B cell (primary cell): ENCODE data around the gene HSPD1. TPM values are rescaled to one million over a fixed set of nuclear protein-coding genes. Genes with fewer than 3 reads are reported as not detected.

Experiments
- ATAC-seq: fragments of 200-7000 bp; cut with Tn5 transposase; one replicate; pipeline ENCODE4 v1.10.0; 2021; ENCODE audit warnings: low read depth, mild to moderate bottlenecking, moderate number of reproducible peaks, moderate library complexity
- CTCF ChIA-PET: fragments of 350-600 bp; sonication (Branson Sonifier 250); formaldehyde crosslinking; loops from one replicate; lab custom pipeline; 2021; ENCODE audit warnings: antibody characterized with exemption, inconsistent platforms; lab: Charles Lee
- POLR2A ChIA-PET: fragments of 350-600 bp; sonication (Branson Sonifier 250); formaldehyde crosslinking; loops from one replicate; lab custom pipeline; 2021; ENCODE audit warnings: antibody characterized with exemption; lab: Charles Lee
- DNase-seq: peaks from one replicate; pipeline ENCODE4 v3.0.0; 2013
- H2AFZ ChIP-seq: 2 replicates; pipeline ENCODE4 v1.6.1; 2012; ENCODE audit warnings: mild to moderate bottlenecking, low read depth, low read length; ENCODE audit not compliant: insufficient read depth, poor library complexity, severe bottlenecking
- H3K27ac ChIP-seq, 2 donors: 1 replicate in 1 of 2; 2 replicates in 1 of 2; pipeline ENCODE4 v1.5.1; 2012 to 2013; ENCODE audit warnings: low read length in 2 of 2, mild to moderate bottlenecking in 2 of 2, moderate library complexity in 1 of 2
- H3K27me3 ChIP-seq, 4 experiments: fragments of 200-600 bp in 1 of 4; sonication (generic) in 1 of 4; replicated peaks in 1 of 4; 1 replicate in 2 of 4; 2 replicates in 2 of 4; pipeline versions ENCODE4 v1.6.1 to v1.7.0; 2013 to 2016; ENCODE audit warnings: low read length in 3 of 4, mild to moderate bottlenecking in 2 of 4, mixed read lengths in 1 of 4, moderate library complexity in 1 of 4; ENCODE audit not compliant: insufficient read depth in 4 of 4, control insufficient read depth in 3 of 4; ENCODE audit errors: control extremely low read depth in 1 of 4
- H3K36me3 ChIP-seq, 2 experiments: replicated peaks in 1 of 2; 1 replicate in 1 of 2; 2 replicates in 1 of 2; pipeline versions ENCODE4 v1.6.1 to v1.7.1; 2013; ENCODE audit warnings: low read length in 1 of 2; ENCODE audit not compliant: insufficient read depth in 2 of 2, control insufficient read depth in 1 of 2; ENCODE audit errors: control extremely low read depth in 1 of 2, extremely low read depth in 1 of 2
- H3K4me1 ChIP-seq, 2 donors: fragments of 200-600 bp in 1 of 2; sonication (generic) in 1 of 2; 1 replicate in 1 of 2; 2 replicates in 1 of 2; pipeline versions ENCODE4 v1.5.1 to v1.6.1; 2013 to 2017; ENCODE audit warnings: low read length in 2 of 2; ENCODE audit not compliant: control insufficient read depth in 2 of 2, insufficient read depth in 2 of 2
- H3K4me2 ChIP-seq: replicated peaks from 2 replicates; pipeline ENCODE3; 2012; ENCODE audit warnings: mild to moderate bottlenecking, low read depth, low read length; ENCODE audit not compliant: poor library complexity, severe bottlenecking
- H3K4me3 ChIP-seq, 5 experiments: fragments of 200-600 bp in 1 of 5; sonication (generic) in 1 of 5; 1 replicate in 3 of 5; 2 replicates in 2 of 5; pipeline versions ENCODE4 v1.5.1 to v1.7.0; 2011 to 2016; ENCODE audit warnings: low read length in 4 of 5, mild to moderate bottlenecking in 4 of 5, low read depth in 2 of 5, control low read depth in 1 of 5, moderate library complexity in 1 of 5; ENCODE audit not compliant: insufficient read depth in 1 of 5; ENCODE audit errors: control extremely low read depth in 1 of 5, extremely low read depth in 1 of 5
- H3K79me2 ChIP-seq: fragments of 200-600 bp; sonication (generic); one replicate; pipeline ENCODE4 v1.6.0; 2016; ENCODE audit warnings: low read length; ENCODE audit not compliant: control insufficient read depth, insufficient read depth
- H3K9ac ChIP-seq: fragments of 200-600 bp; sonication (generic); 2 replicates; pipeline ENCODE4 v1.6.1; 2017; ENCODE audit warnings: mild to moderate bottlenecking, low read length, moderate library complexity
- H3K9me3 ChIP-seq, 3 donors: one replicate each; pipeline versions ENCODE4 v1.6.1 to v1.7.1; 2013; ENCODE audit warnings: low read length in 2 of 3; ENCODE audit not compliant: control insufficient read depth in 2 of 3, insufficient read depth in 1 of 3; ENCODE audit errors: control extremely low read depth in 1 of 3
- H4K20me1 ChIP-seq: 2 replicates; pipeline ENCODE4 v1.6.0; 2012; ENCODE audit warnings: mild to moderate bottlenecking, low read length; ENCODE audit not compliant: insufficient read depth, control insufficient read depth, poor library complexity, severe bottlenecking
- H3K27ac Mint-ChIP-seq: one replicate; pipeline ENCODE4 v1.8.0; 2021; ENCODE audit warnings: mixed read lengths
- H3K27me3 Mint-ChIP-seq: one replicate; pipeline ENCODE4 v1.8.0; 2021; ENCODE audit warnings: mixed read lengths
- H3K4me1 Mint-ChIP-seq: one replicate; pipeline ENCODE4 v1.8.0; 2021; ENCODE audit warnings: mixed read lengths
- H3K4me3 Mint-ChIP-seq: one replicate; pipeline ENCODE4 v1.8.0; 2021; ENCODE audit warnings: mixed read lengths
- H3K9me3 Mint-ChIP-seq: one replicate; pipeline ENCODE4 v1.8.0; 2022; ENCODE audit warnings: mixed read lengths; ENCODE audit not compliant: insufficient read depth
- EZH2 ChIP-seq: IDR thresholded peaks from 2 replicates; pipeline ENCODE4 v1.6.1; 2012; ENCODE audit warnings: borderline replicate concordance, low read depth, mild to moderate bottlenecking, moderate library complexity, low read length; ENCODE audit not compliant: insufficient read depth, poor library complexity, severe bottlenecking
- WGBS: methylation state at CpG from one replicate; pipeline ENCODE4 v1.1.5; 2013; ENCODE audit warnings: missing lambda C conversion rate; ENCODE audit not compliant: insufficient coverage; 5-methylcytosine and 5-hydroxymethylcytosine counted together
- intact Hi-C: fragments of 100-400 bp; cut with micrococcal nuclease; formaldehyde crosslinking; loops from one replicate; pipeline ENCODE4 v1.10.0; 2022
- polyA minus RNA-seq: library from RNA; depleted of rRNA, polyadenylated mRNA; stranded (reverse); fragments of >200 nt; gene quantifications from 2 replicates; pipeline ENCODE4 v1.2.3, GENCODE V29; 2012
- polyA plus RNA-seq: library from polyadenylated mRNA; depleted of rRNA; stranded (reverse); fragments of >200 nt; gene quantifications from 2 replicates; pipeline ENCODE4 v1.2.3, GENCODE V29; 2012
- total RNA-seq, 2 donors: library from RNA; stranded (reverse); fragments of 120-200 nt in 1 of 2; gene quantifications; 1 replicate in 1 of 2; 2 replicates in 1 of 2; pipeline versions ENCODE4 v1.2.3 to v1.2.4, GENCODE V29; 2013 to 2022
- TF ChIP-seq, protein P1 (sequence below): fragments of 200-600 bp; IDR thresholded peaks from one replicate; pipeline ENCODE4 v1.8.0; 2022; ENCODE audit warnings: antibody characterized with exemption, mild to moderate bottlenecking

The HSPD1 gene
- total RNA-seq, result 112 and 120 TPM in 2 replicates
- total RNA-seq (2013), result 130 TPM
- polyA plus RNA-seq, result 46.6 and 111 TPM in 2 replicates
- 52.8 and 62.9 TPM in 2 replicates for polyA minus RNA-seq

- ChIA-PET POLR2A (interaction anchor here (0.5 to 4.5 kb wide), 14 partner anchors 9 to 750 kb away, joined by 3 to 62 read pairs (median 4); partner anchors contain the start of genes COQ10B, MARS2, MOB4 and SF3B1), CTCF (no interaction called here)
- TF ChIP-seq, protein P1, sequence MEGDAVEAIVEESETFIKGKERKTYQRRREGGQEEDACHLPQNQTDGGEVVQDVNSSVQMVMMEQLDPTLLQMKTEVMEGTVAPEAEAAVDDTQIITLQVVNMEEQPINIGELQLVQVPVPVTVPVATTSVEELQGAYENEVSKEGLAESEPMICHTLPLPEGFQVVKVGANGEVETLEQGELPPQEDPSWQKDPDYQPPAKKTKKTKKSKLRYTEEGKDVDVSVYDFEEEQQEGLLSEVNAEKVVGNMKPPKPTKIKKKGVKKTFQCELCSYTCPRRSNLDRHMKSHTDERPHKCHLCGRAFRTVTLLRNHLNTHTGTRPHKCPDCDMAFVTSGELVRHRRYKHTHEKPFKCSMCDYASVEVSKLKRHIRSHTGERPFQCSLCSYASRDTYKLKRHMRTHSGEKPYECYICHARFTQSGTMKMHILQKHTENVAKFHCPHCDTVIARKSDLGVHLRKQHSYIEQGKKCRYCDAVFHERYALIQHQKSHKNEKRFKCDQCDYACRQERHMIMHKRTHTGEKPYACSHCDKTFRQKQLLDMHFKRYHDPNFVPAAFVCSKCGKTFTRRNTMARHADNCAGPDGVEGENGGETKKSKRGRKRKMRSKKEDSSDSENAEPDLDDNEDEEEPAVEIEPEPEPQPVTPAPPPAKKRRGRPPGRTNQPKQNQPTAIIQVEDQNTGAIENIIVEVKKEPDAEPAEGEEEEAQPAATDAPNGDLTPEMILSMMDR, result no peak
- no peak for TF ChIP-seq EZH2
- no peaks in the 10 kb centered on the region for H3K9me3 ChIP-seq
- H3K27me3 ChIP-seq, result no peaks in the 10 kb centered on the region
- DNase-seq (peak; percentile 100), ATAC-seq (peak; percentile 84)
- Mint-ChIP-seq H3K27me3 (no peaks in the 10 kb centered on the region), H3K27ac (peak within 1 kb of the TSS; percentile 94), H3K4me3 (peak within 1 kb of the TSS; percentile 98), H3K9me3 (no peaks in the 10 kb centered on the region), H3K4me1 (peaks cover 53% of the 10 kb centered on the region)
- H4K20me1 ChIP-seq, result peaks cover 16% of the 10 kb centered on the region
- peak within 1 kb of the TSS; percentile 60 to 86 (median 76) for H3K4me3 ChIP-seq
- H2AFZ ChIP-seq, result peak within 1 kb of the TSS; percentile 75
- WGBS, result under 1% methylated on average over 96 of the region's 104 CpGs
- H3K9ac ChIP-seq, result peak within 1 kb of the TSS; percentile 79
- H3K27ac ChIP-seq, result peak within 1 kb of the TSS; percentile 85 to 90
- H3K4me2 ChIP-seq, result peak within 1 kb of the TSS; percentile 93
- intact Hi-C loops, result loop anchor here (1.0 to 10.0 kb wide), 4 partner anchors 15 to 95 kb away; partner anchors contain the start of genes COQ10B and SF3B1
- H3K79me2 ChIP-seq, result peaks cover 74% of the 10 kb centered on the region
- H3K4me1 ChIP-seq, result peaks cover 37 to 38% of the 10 kb centered on the region in 2 donors
- H3K36me3 ChIP-seq, result peaks cover 2 to 44% of the 10 kb centered on the region in 2 experiments
Measured at GRCh38 chr2:197499594-197500502, at the start of gene HSPD1, which contains the start of gene HSPE1. Gene HSPD1 (minus strand): TSS chr2:197499840. CDS start chr2:197498848, 992 bp downstream. Gene HSPE1 (plus strand): TSS chr2:197500379. CDS start chr2:197500437, 58 bp downstream.
